HG03108 (cell line): Measurements from ENCODE around the gene LRRN4.

ENCODE experiments used
- ATAC-seq: cut with Tn5 transposase; IDR thresholded peaks from one replicate; pipeline ENCODE4 v1.9.1; 2021; ENCODE audit warnings: moderate library complexity; ENCODE audit not compliant: unreplicated experiment

LRRN4 gene

DNA sequence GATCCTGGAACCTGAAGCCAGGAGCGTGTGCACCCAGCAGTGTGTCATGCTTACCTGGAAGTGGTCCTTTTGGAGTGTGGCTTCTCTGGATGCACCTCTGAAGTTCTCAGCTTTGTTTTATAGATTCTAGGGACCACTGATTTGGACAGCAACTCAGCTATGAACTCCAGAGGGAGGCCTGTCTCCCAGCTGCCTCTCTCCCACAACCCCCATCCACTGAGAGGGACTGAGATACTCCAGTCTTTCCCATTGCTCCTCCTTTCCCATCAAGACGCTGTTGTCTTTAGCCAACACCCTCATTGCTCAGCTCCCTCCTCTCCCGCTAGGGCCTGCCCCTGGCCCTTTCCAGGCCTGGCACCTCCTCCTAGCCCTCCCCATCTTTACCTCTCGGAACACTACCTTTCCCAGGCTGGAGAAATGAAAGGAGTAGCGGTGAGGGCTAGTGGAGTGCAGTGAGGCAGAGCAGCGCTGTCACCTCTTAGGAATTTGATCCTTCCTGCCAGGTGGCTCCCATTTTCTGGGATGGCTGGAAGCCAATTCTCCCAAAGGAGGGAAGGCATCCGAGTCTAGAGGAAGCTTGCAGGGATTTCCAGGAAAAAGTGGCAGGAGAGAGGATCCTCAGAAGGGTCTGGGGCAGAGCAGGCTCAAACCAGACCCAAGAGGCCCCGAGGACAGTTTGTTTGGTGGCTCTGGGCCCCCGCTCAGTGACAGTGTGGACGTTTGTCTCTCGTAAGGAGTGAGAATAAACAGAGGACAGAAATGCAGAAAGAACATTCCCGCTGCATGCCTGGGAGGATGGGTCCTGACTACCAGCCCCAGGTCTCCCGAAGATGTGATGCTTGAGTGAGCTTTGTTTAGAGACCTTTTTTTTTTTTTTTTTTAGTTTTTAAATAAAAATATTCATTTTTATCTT lies at the start of gene LRRN4:
LRRN4 (minus strand) TSS at position 285 of the 913 bp plus-strand sequence. CDS start 1,261 bp downstream, outside the sequence.
- no peak for ATAC-seq

DNA sequence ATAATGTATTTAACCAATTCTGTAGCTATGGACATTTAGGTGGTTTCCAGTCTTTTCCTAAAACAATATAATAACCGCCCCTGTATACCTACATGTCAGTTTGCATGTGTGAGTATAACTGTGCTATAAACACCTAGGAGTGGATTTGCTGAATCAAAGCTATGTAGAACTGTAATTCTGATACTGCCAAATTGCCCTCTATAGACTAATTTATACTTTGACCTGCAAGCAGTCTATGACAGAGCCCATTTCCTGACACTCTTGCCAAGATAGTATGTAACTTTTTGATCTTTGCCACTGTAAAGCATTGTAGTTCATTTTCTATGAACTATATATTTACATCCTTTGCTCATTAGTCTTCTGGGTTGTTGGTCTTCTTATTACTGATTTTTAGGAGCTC lies 49.4 kb upstream of the LRRN4 start:
- ATAC-seq = no peak

DNA sequence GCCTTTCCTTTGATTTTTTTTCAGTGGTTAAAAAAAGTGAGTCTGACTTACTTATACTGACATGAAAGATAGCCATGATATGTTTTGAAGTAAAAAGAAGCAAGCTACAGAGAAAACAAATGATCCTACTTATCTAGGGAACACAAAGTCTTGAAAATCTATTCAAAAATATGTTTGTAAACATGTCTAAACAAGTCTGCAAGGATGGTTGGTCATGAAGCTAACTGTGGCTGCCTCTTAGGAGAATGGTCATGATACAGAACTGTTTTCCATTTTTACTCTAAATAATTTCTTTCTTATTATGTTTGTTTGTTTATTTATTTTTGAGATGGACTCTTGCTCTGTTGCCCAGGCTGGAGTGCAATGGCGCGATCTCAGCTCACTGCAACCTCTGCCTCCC lies 47.5 kb upstream of the LRRN4 start:
- no peak for ATAC-seq

DNA sequence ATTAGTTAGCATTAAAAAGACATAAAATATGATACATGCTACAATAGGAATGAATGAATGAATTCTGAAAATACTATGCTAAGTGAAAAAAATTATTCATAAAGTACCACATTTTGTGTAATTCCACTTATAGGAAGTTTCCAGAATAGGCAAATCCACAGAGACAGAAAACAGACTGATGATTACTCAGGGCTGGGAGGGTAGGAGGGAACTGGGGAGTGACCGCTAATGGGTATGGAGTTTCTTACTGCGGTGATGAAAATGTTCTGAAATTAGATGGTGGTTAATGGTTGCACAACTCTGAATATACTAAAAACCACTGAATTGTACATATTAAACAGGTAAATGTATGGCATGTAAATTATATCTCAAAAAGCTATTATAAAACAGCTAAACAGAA lies 46.4 kb upstream of the LRRN4 start:
- no peak for ATAC-seq

- no peak for ATAC-seq
Measured at GRCh38 chr20:6099819-6100218, 46.0 kb upstream of the LRRN4 start.

DNA sequence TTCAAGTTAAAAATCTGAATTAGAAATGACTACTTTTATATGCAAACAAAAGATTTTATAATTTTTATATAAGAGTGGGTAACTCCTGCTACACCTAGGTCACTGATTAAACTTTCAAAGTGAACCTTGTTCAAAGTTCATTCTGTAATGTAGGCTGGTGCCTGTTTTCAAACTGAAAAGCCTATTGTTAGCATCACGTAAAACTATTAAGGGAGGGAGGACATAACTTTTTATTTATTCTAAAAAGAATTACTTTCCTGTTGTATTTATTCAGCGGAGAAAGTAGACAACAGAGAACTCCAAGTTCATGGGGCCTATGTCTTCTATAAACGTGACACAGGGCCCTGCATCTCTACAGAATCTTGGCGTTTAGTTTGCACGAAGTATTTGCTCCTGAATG lies 41.5 kb upstream of the LRRN4 start:
- ATAC-seq = no peak

DNA sequence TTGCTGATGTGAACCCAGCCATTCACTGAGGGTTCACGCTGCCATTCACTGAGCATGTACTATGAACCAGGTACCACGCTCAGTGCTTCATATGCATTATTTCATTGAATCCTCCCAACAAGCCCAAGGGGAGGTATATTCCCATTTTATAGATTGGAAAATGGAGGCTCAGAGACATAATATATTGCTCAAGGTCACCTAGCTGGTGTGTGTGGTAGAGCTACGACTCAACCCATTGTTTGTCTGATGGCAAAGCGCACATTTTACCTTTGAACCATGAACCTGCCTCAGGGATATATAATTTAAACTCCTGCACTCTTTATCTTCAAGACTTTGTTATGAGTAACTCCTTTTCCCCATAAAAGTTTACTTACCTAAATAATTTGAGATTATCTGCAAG lies 40.7 kb upstream of the LRRN4 start:
- no peak for ATAC-seq

GRCh38 chr20:6094063-6094462 lies 40.2 kb upstream of the LRRN4 start:
- no peak for ATAC-seq

DNA sequence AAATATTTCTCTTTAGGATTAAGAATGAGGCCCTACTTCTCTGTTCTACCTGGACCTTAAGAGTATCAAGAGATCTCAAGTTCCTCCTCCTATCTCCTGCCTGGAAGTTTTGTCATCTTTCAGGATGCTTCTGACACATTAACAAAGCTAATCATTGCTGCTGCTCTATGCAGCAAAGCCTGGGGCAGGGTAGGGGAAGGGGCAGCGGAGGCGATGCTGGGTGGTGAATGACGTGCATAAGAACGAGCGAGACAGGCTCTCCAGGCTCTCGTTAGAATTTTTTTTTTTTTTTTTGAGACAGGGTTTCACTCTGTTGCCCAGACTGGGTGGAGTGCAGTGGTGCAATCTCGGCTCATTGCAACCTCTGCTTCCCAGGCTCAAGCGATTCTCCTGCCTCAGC lies 37.8 kb upstream of the LRRN4 start:
- no peak for ATAC-seq

DNA sequence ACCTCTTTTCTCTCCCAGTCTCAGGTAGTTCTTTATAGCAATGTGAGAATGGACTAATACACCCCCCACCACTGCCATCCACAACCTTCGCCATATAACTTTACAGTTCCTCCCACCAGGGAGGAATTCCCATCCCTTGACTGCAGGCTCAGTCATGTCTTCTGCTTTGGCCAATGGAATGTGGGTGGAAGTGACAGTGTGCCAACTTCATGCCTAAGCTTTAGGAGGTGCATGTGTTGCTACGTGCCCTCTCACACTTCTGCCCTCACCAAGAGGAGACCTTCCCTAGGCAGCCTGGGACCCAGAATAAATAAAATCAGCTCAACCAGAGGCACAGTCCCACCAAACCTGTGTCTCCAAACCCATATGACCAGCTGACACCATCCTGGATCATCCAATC lies 33.0 kb upstream of the LRRN4 start:
- ATAC-seq = no peak

GRCh38 chr20:6083926-6084325 lies 30.1 kb upstream of the LRRN4 start:
- no peak for ATAC-seq

DNA sequence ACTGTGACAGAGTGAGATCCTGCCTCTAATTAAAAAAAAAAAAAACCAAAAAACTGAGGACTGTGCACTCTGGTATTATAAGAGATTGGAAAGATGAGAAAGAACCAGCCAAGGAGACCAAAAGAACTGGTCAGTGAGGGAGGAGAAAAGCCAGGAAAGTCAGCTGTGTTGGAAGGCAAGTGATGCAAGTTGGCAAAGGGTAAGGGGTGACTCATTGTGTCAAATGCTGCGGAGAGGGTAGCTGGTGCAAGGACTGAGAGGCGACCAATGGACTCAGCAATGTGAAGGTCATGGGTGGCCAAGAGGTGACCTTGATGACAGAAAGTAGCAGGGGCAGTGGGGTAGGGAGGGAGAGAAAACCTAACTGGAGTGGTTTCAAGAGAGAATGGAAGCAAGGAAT lies 27.4 kb upstream of the LRRN4 start:
- ATAC-seq = no peak

GRCh38 chr20:6079016-6079415 lies 25.2 kb upstream of the LRRN4 start:
- no peak for ATAC-seq

GRCh38 chr20:6075428-6076219 lies 21.8 kb upstream of the LRRN4 start:
- ATAC-seq = no peak

DNA sequence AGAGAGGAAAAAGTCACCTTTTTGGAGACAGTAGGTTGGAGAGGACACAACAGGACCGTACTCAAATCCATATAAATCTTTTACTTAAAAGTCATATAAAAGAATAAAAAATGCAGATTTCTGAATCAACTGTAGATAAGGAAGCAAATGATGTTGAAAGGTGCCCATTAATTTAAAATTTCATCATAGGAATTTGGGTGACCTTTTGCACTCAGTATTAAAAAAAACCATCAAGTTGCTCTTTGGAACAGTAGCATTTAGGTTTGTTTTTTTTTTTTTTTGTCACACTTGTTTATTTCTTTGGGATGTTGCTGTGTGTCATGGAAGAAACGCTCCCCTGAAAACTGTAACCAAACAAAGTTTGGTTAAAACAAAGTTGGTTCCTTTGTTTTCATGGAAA lies 20.9 kb upstream of the LRRN4 start:
- no peak for ATAC-seq

GRCh38 chr20:6074145-6074561 lies 20.3 kb upstream of the LRRN4 start:
- ATAC-seq = no peak

- no peak for ATAC-seq
Measured at GRCh38 chr20:6070829-6071695, 17.2 kb upstream of the LRRN4 start.

- ATAC-seq = no peak
Measured at GRCh38 chr20:6069669-6070068, 15.8 kb upstream of the LRRN4 start.

GRCh38 chr20:6067763-6068318 lies 14.0 kb upstream of the LRRN4 start:
- no peak for ATAC-seq

- ATAC-seq = no peak
Measured at GRCh38 chr20:6066582-6066981, 12.7 kb upstream of the LRRN4 start.

DNA sequence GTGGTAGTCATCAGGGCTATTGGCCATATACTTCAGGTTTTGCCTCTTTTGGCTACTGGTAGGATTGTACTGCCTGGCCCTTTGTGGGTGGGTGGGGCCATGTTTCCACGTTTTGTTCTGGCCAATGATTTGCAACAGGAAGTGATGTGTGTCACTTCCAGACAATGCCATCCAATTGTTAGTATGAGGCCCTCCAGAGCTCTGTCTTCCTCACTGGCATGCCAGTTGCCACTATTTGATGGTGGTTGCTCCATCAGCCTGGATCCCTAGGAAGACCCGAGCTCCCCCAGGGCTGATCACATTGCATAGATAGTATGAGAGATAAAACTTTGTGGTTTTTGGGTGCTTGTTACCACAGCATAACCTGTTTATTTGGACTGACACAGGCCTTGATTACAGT lies 7.7 kb upstream of the LRRN4 start:
- no peak for ATAC-seq
